OCI-LY1 (cell line): ENCODE data around the gene ACKR2.
"Not testable (repeated sequence)": the region's sequence is repeated elsewhere in the genome, so short reads cannot be mapped to it uniquely, and the experiment has no call there.

Source experiments
- H2AFZ ChIP-seq: fragments of 200-600 bp; sonication (generic), shearing (Covaris generic); 2 replicates; pipeline ENCODE4 v1.6.0; 2014; ENCODE audit warnings: antibody characterized with exemption, mild to moderate bottlenecking, low read length
- H3F3A ChIP-seq: fragments of 200-600 bp; sonication (generic), shearing (Covaris generic); 2 replicates; pipeline ENCODE4 v1.6.0; 2014; ENCODE audit warnings: mild to moderate bottlenecking, antibody characterized with exemption, low read length, moderate library complexity; ENCODE audit not compliant: insufficient read depth
- H3K27ac ChIP-seq: fragments of 200-600 bp; sonication (generic); 2 replicates; pipeline ENCODE4 v1.5.1; 2014; ENCODE audit warnings: low read length, mixed run types, mild to moderate bottlenecking, low read depth; ENCODE audit not compliant: poor library complexity, severe bottlenecking
- H3K27me3 ChIP-seq: fragments of 200-600 bp; sonication (generic); 2 replicates; pipeline ENCODE4 v1.6.0; 2014; ENCODE audit warnings: antibody characterized with exemption, mild to moderate bottlenecking, low read length, moderate library complexity; ENCODE audit not compliant: insufficient read depth
- H3K36me3 ChIP-seq: fragments of 200-600 bp; sonication (generic); 2 replicates; pipeline ENCODE4 v1.6.1; 2014; ENCODE audit warnings: mild to moderate bottlenecking, antibody characterized with exemption, low read length, moderate library complexity, mixed read lengths; ENCODE audit not compliant: insufficient read depth
- H3K4me1 ChIP-seq: fragments of 200-600 bp; sonication (generic); 2 replicates; pipeline ENCODE4 v1.5.1; 2014; ENCODE audit warnings: mild to moderate bottlenecking, low read length, moderate library complexity; ENCODE audit not compliant: insufficient read depth, severe bottlenecking
- H3K4me2 ChIP-seq: fragments of 200-600 bp; sonication (generic), shearing (Covaris generic); 2 replicates; pipeline ENCODE4 v1.6.1; 2014; ENCODE audit warnings: low read length
- H3K4me3 ChIP-seq: fragments of 200-600 bp; sonication (generic); 2 replicates; pipeline ENCODE4 v1.5.1; 2014; ENCODE audit warnings: low read length, low read depth, mild to moderate bottlenecking, mixed read lengths; ENCODE audit not compliant: poor library complexity, severe bottlenecking
- H3K79me2 ChIP-seq: fragments of 200-600 bp; shearing (Covaris generic); 2 replicates; pipeline ENCODE4 v1.6.1; 2016; ENCODE audit warnings: mixed run types, low read length, mixed read lengths; ENCODE audit not compliant: insufficient read depth
- H3K9ac ChIP-seq: fragments of 200-600 bp; sonication (generic), shearing (Covaris generic); 2 replicates; pipeline ENCODE4 v1.6.1; 2014; ENCODE audit warnings: mild to moderate bottlenecking, low read length, mixed read lengths
- H3K9me2 ChIP-seq: fragments of 200-600 bp; sonication (generic), shearing (Covaris generic); 2 replicates; pipeline ENCODE4 v1.6.1; 2014; ENCODE audit warnings: low read depth, mild to moderate bottlenecking, low read length, mixed read lengths
- H3K9me3 ChIP-seq: fragments of 200-600 bp; shearing (Covaris generic); 2 replicates; pipeline ENCODE4 v1.6.1; 2014; ENCODE audit warnings: low read length, mixed read lengths
- H4K20me1 ChIP-seq: fragments of 200-600 bp; sonication (generic), shearing (Covaris generic); 2 replicates; pipeline ENCODE4 v1.6.0; 2016; ENCODE audit warnings: mild to moderate bottlenecking, low read length; ENCODE audit not compliant: insufficient read depth
- EZH2 ChIP-seq: fragments of 200-600 bp; sonication (generic), shearing (Covaris generic); IDR thresholded peaks from 2 replicates; pipeline ENCODE4 v1.8.0; 2017; ENCODE audit warnings: borderline replicate concordance, mixed run types, mild to moderate bottlenecking, antibody characterized with exemption, low read length, moderate library complexity, mixed read lengths
- TF ChIP-seq, protein P1 (sequence below): fragments of 200-600 bp; sonication (generic), shearing (Covaris generic); IDR thresholded peaks from 2 replicates; pipeline ENCODE4 v1.5.1; 2017; ENCODE audit warnings: mild to moderate bottlenecking, antibody characterized with exemption, low read length, moderate library complexity, mixed read lengths

Gene ACKR2

GRCh38 chr3:42804831-42805132 is 4.5 kb upstream of the ACKR2 start:
- peak overlapping the region; percentile 84 for H2AFZ ChIP-seq
- H3K4me1 ChIP-seq: peaks cover 36% of the 10 kb centered on the region
- H3K4me3 ChIP-seq: peak overlapping the region; percentile 90
- peaks cover 15% of the 10 kb centered on the region for H3K36me3 ChIP-seq
- peak overlapping the region; percentile 76 for H3K4me2 ChIP-seq
- no peaks in the 10 kb centered on the region for H3K27me3 ChIP-seq
- H3K9me3 ChIP-seq: no peaks in the 10 kb centered on the region
- H4K20me1 ChIP-seq: no peaks in the 10 kb centered on the region
- H3K9me2 ChIP-seq: no peaks in the 10 kb centered on the region
- no peak for TF ChIP-seq EZH2
- TF ChIP-seq, protein P1, sequence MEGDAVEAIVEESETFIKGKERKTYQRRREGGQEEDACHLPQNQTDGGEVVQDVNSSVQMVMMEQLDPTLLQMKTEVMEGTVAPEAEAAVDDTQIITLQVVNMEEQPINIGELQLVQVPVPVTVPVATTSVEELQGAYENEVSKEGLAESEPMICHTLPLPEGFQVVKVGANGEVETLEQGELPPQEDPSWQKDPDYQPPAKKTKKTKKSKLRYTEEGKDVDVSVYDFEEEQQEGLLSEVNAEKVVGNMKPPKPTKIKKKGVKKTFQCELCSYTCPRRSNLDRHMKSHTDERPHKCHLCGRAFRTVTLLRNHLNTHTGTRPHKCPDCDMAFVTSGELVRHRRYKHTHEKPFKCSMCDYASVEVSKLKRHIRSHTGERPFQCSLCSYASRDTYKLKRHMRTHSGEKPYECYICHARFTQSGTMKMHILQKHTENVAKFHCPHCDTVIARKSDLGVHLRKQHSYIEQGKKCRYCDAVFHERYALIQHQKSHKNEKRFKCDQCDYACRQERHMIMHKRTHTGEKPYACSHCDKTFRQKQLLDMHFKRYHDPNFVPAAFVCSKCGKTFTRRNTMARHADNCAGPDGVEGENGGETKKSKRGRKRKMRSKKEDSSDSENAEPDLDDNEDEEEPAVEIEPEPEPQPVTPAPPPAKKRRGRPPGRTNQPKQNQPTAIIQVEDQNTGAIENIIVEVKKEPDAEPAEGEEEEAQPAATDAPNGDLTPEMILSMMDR: no peak
- no peaks in the 10 kb centered on the region for H3F3A ChIP-seq
- H3K27ac ChIP-seq: no peak overlapping the region
- H3K79me2 ChIP-seq: peaks cover 40% of the 10 kb centered on the region
- H3K9ac ChIP-seq: peak overlapping the region; percentile 95

- H3K36me3 ChIP-seq: peaks cover 12% of the 10 kb centered on the region; the same call in 1 of the 2 replicates
- peak overlapping the region; percentile 95; the same call in 1 of the 2 replicates for H3K9ac ChIP-seq
- H3F3A ChIP-seq: no peaks in the 10 kb centered on the region
- no peaks in the 10 kb centered on the region for H3K27me3 ChIP-seq
- H3K4me1 ChIP-seq: peaks cover 35% of the 10 kb centered on the region
- no peak for TF ChIP-seq EZH2
- TF ChIP-seq, protein P1: no peak
- H3K9me3 ChIP-seq: no peaks in the 10 kb centered on the region
- peak overlapping the region; percentile 76 for H3K4me2 ChIP-seq
- no peaks in the 10 kb centered on the region for H4K20me1 ChIP-seq
- H3K27ac ChIP-seq: no peak overlapping the region
- H3K4me3 ChIP-seq: peak overlapping the region; percentile 90
- peak overlapping the region; percentile 84; the same call in 1 of the 2 replicates for H2AFZ ChIP-seq
- H3K9me2 ChIP-seq: no peaks in the 10 kb centered on the region
- peaks cover 35% of the 10 kb centered on the region for H3K79me2 ChIP-seq
Measured at GRCh38 chr3:42805141-42805821, 4.0 kb upstream of the ACKR2 start.

GRCh38 chr3:42807929-42808328 is 1.3 kb upstream of the ACKR2 start:
- H3K9ac ChIP-seq: no peak overlapping the region
- H3K4me1 ChIP-seq: peaks cover 10% of the 10 kb centered on the region
- no peak overlapping the region for H3K4me3 ChIP-seq
- no peak overlapping the region for H3K27ac ChIP-seq
- H3K27me3 ChIP-seq: no peaks in the 10 kb centered on the region
- no peaks in the 10 kb centered on the region for H3K9me2 ChIP-seq
- H4K20me1 ChIP-seq: no peaks in the 10 kb centered on the region
- no peaks in the 10 kb centered on the region for H3K36me3 ChIP-seq
- H3K79me2 ChIP-seq: peaks cover 9% of the 10 kb centered on the region
- no peak overlapping the region for H3K4me2 ChIP-seq
- no peaks in the 10 kb centered on the region for H3K9me3 ChIP-seq
- H2AFZ ChIP-seq: no peak overlapping the region
- TF ChIP-seq, protein P1: no peak
- no peak for TF ChIP-seq EZH2
- H3F3A ChIP-seq: no peaks in the 10 kb centered on the region

DNA sequence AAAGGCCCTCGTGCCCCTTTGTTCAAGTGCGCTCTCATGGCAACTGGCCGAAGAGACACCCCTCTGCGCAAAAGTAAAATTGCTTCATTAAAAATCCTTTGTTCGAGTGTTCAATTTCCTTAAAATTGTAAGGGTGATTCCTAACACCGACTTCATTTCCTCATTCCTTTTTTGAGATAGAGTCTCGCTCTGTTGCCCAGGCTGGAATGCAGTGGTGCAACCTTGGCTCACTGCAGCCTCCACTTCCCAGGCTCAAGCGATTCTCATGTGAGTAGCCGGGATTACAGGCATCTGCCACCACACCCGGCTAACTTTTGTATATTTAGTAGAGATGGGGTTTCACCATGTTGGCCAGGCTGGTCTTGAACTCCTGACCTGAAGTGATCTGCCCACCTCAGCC is 1.5 kb downstream of the ACKR2 start:
- H2AFZ ChIP-seq: not testable (repeated sequence)

DNA sequence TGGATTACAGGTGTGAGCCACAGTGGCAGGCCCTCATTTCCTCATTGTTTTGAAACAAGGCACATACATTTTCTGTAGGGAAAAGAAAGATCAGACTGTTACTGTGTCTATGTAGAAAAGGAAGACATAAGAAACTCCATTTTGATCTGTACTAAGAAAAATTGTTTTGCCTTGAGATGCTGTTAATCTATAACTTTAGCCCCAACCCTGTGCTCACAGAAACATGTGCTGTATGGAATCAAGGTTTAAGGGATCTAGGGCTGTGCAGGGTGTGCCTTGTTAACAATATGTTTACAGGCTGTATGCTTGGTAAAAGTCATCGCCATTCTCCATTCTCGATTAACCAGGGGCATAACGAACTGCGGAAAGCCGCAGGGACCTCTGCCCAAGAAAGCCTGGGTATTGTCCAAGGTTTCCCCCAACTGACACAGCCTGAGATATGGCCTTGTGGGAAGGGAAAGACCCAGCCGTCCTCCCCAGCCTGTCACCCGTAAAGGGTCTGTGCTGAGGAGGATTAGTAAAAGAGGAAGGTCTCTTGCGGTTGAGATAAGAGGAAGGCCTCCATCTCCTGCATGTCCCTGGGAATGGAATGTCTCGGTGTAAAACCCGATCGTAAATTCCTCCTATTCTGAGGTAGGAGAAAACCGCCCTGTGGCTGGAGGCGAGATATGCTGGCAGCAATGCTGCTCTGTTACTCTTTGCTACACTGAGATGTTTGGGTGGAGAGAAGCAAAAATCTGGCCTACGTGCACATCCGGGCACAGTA is 2.1 kb downstream of the ACKR2 start:
- H2AFZ ChIP-seq, H3K4me3 ChIP-seq, H3K27me3 ChIP-seq, H3F3A ChIP-seq, H3K4me1 ChIP-seq, H3K9me3 ChIP-seq, H3K4me2 ChIP-seq, H3K27ac ChIP-seq, H3K9me2 ChIP-seq, H3K36me3 ChIP-seq, H3K79me2 ChIP-seq, H4K20me1 ChIP-seq, H3K9ac ChIP-seq: not testable (repeated sequence)

More for the DNA sequence above, 1.5 kb downstream of the ACKR2 start:
- not testable (repeated sequence) for H3K4me3 ChIP-seq, H3K4me2 ChIP-seq, H3K9ac ChIP-seq, H3F3A ChIP-seq, H3K9me2 ChIP-seq, H4K20me1 ChIP-seq, H3K27me3 ChIP-seq, H3K79me2 ChIP-seq, H3K4me1 ChIP-seq, H3K9me3 ChIP-seq, H3K36me3 ChIP-seq, H3K27ac ChIP-seq
